ENCODE measurements around the gene RGS10.
A peak's percentile ranks its signal among the peaks of the same experiment; 100 is the strongest.
"Not testable (repeated sequence)": the region's sequence is repeated elsewhere in the genome, so short reads cannot be mapped to it uniquely, and the experiment has no call there.

RGS10 gene

GRCh38 chr10:119468542-119469324, 73.8 kb downstream of the RGS10 start:
- Mint-ChIP-seq H3K27ac (no peak overlapping the region), H3K36me3 (ENCODE audit: low read depth) (no peaks in the 10 kb centered on the region), H3K4me1 (peaks cover 11% of the 10 kb centered on the region), H3K4me3 (no peak overlapping the region), H3K9me3 (peaks cover under 1% of the 10 kb centered on the region), H3K27me3 (no peaks in the 10 kb centered on the region)
- ATAC-seq (no peak), DNase-seq (no peak)

GRCh38 chr10:119466655-119467054, 75.9 kb downstream of the RGS10 start:
- Mint-ChIP-seq H3K27ac (no peak overlapping the region), H3K4me1 (peaks cover 11% of the 10 kb centered on the region), H3K27me3 (no peaks in the 10 kb centered on the region), H3K4me3 (no peak overlapping the region), H3K36me3 (ENCODE audit: low read depth) (peaks cover 3% of the 10 kb centered on the region), H3K9me3 (peaks cover 5% of the 10 kb centered on the region)
- peak; percentile 94 for ATAC-seq
- DNase-seq = peak; percentile 63

- peaks cover 9% of the 10 kb centered on the region for H3K4me1 Mint-ChIP-seq
- DNase-seq (no peak), ATAC-seq (no peak)
- no peaks in the 10 kb centered on the region for H3K27me3 Mint-ChIP-seq
- H3K4me3 Mint-ChIP-seq = no peak overlapping the region
- H3K9me3 Mint-ChIP-seq = peaks cover 5% of the 10 kb centered on the region
- peaks cover 3% of the 10 kb centered on the region for H3K36me3 Mint-ChIP-seq (ENCODE audit: low read depth)
- no peak overlapping the region for H3K27ac Mint-ChIP-seq
Measured at GRCh38 chr10:119466076-119466475, 76.4 kb downstream of the RGS10 start.

- Mint-ChIP-seq H3K36me3 (ENCODE audit: low read depth) (peaks cover 3% of the 10 kb centered on the region), H3K4me3 (no peak overlapping the region), H3K9me3 (peaks cover 5% of the 10 kb centered on the region), H3K4me1 (peaks cover 9% of the 10 kb centered on the region), H3K27me3 (no peaks in the 10 kb centered on the region), H3K27ac (no peak overlapping the region)
- ATAC-seq (no peak), DNase-seq (no peak)
Measured at GRCh38 chr10:119465085-119465484, 77.4 kb downstream of the RGS10 start.

GRCh38 chr10:119463195-119463594, 79.3 kb downstream of the RGS10 start:
- not testable (repeated sequence) for H3K27ac Mint-ChIP-seq; H3K4me1 Mint-ChIP-seq; DNase-seq; H3K27me3 Mint-ChIP-seq; H3K4me3 Mint-ChIP-seq; ATAC-seq; H3K9me3 Mint-ChIP-seq; H3K36me3 Mint-ChIP-seq (ENCODE audit: low read depth)

GRCh38 chr10:119462773-119463172, 79.7 kb downstream of the RGS10 start:
- ATAC-seq (no peak), DNase-seq (no peak)
- Mint-ChIP-seq H3K36me3 (ENCODE audit: low read depth) (peaks cover 3% of the 10 kb centered on the region), H3K27ac (no peak overlapping the region), H3K27me3 (no peaks in the 10 kb centered on the region), H3K9me3 (peaks cover 5% of the 10 kb centered on the region), H3K4me1 (peaks cover 9% of the 10 kb centered on the region), H3K4me3 (no peak overlapping the region)

- Mint-ChIP-seq H3K9me3 (peaks cover 5% of the 10 kb centered on the region), H3K27me3 (no peaks in the 10 kb centered on the region), H3K4me1 (peaks cover 7% of the 10 kb centered on the region), H3K36me3 (ENCODE audit: low read depth) (peaks cover 3% of the 10 kb centered on the region), H3K27ac (no peak overlapping the region), H3K4me3 (no peak overlapping the region)
- ATAC-seq (no peak), DNase-seq (no peak)
Measured at GRCh38 chr10:119461923-119462322, 80.6 kb downstream of the RGS10 start.

- no peak for DNase-seq
Measured at GRCh38 chr10:119461380-119461779, 81.1 kb downstream of the RGS10 start.

GRCh38 chr10:119460369-119461195, 81.9 kb downstream of the RGS10 start:
- ATAC-seq = no peak
- no peak overlapping the region for H3K4me3 Mint-ChIP-seq
- no peaks in the 10 kb centered on the region for H3K27me3 Mint-ChIP-seq
- no peak overlapping the region for H3K27ac Mint-ChIP-seq
- H3K9me3 Mint-ChIP-seq = peaks cover 5% of the 10 kb centered on the region
- DNase-seq = no peak
- H3K4me1 Mint-ChIP-seq = peaks cover 1% of the 10 kb centered on the region
- H3K36me3 Mint-ChIP-seq (ENCODE audit: low read depth) = peaks cover 3% of the 10 kb centered on the region

More at GRCh38 chr10:119461380-119461779, 81.1 kb downstream of the RGS10 start:
- Mint-ChIP-seq H3K4me1 (peaks cover 2% of the 10 kb centered on the region), H3K36me3 (ENCODE audit: low read depth) (peaks cover 3% of the 10 kb centered on the region), H3K9me3 (peaks cover 5% of the 10 kb centered on the region), H3K27me3 (no peaks in the 10 kb centered on the region), H3K4me3 (no peak overlapping the region), H3K27ac (no peak overlapping the region)
- peak; percentile 77 for ATAC-seq

- H3K4me3 Mint-ChIP-seq = no peak overlapping the region
- peaks cover 5% of the 10 kb centered on the region for H3K9me3 Mint-ChIP-seq
- H3K36me3 Mint-ChIP-seq (ENCODE audit: low read depth) = peaks cover 3% of the 10 kb centered on the region
- ATAC-seq = no peak
- no peaks in the 10 kb centered on the region for H3K27me3 Mint-ChIP-seq
- H3K4me1 Mint-ChIP-seq = peaks cover 1% of the 10 kb centered on the region
- H3K27ac Mint-ChIP-seq = no peak overlapping the region
- DNase-seq = no peak
Measured at GRCh38 chr10:119459681-119460340, 82.7 kb downstream of the RGS10 start.

GRCh38 chr10:119457966-119458766, 84.4 kb downstream of the RGS10 start:
- H3K36me3 Mint-ChIP-seq (ENCODE audit: low read depth) = peaks cover 3% of the 10 kb centered on the region
- H3K4me3 Mint-ChIP-seq = no peak overlapping the region
- no peak overlapping the region for H3K27ac Mint-ChIP-seq
- ATAC-seq = no peak
- DNase-seq = no peak
- H3K27me3 Mint-ChIP-seq = no peaks in the 10 kb centered on the region
- H3K9me3 Mint-ChIP-seq = peaks cover 2% of the 10 kb centered on the region
- peaks cover 1% of the 10 kb centered on the region for H3K4me1 Mint-ChIP-seq

- no peaks in the 10 kb centered on the region for H3K9me3 Mint-ChIP-seq
- H3K36me3 Mint-ChIP-seq (ENCODE audit: low read depth) = peaks cover 3% of the 10 kb centered on the region
- peaks cover 1% of the 10 kb centered on the region for H3K4me1 Mint-ChIP-seq
- no peak overlapping the region for H3K4me3 Mint-ChIP-seq
- no peak overlapping the region for H3K27ac Mint-ChIP-seq
- DNase-seq = no peak
- ATAC-seq = no peak
- no peaks in the 10 kb centered on the region for H3K27me3 Mint-ChIP-seq
Measured at GRCh38 chr10:119456435-119456810, 86.1 kb downstream of the RGS10 start.

GRCh38 chr10:119455609-119456434, 86.7 kb downstream of the RGS10 start:
- H3K9me3 Mint-ChIP-seq = no peaks in the 10 kb centered on the region
- no peaks in the 10 kb centered on the region for H3K27me3 Mint-ChIP-seq
- ATAC-seq (no peak), DNase-seq (no peak)
- peaks cover 1% of the 10 kb centered on the region for H3K4me1 Mint-ChIP-seq
- H3K36me3 Mint-ChIP-seq (ENCODE audit: low read depth) = peaks cover 3% of the 10 kb centered on the region
- peak overlapping the region; percentile 49 for H3K27ac Mint-ChIP-seq
- H3K4me3 Mint-ChIP-seq = no peak overlapping the region
